Upper lobe of right lung (tissue), 1 donor: ENCODE measurements around the gene ENOX1. TPM values are rescaled to one million over a fixed set of nuclear protein-coding genes. Genes with fewer than 3 reads are reported as not detected.

Source experiments
- ATAC-seq: fragments of 200-7000 bp; cut with Tn5 transposase; one replicate; pipeline ENCODE4 v1.9.1; 2020; ENCODE audit warnings: mild to moderate bottlenecking, moderate library complexity
- DNase-seq: peaks from one replicate; pipeline ENCODE4 v3.0.0-alpha.2; 2020
- H3K27ac ChIP-seq: fragments of 200-600 bp; one replicate; pipeline ENCODE4 v1.8.0; 2022
- H3K27me3 ChIP-seq: fragments of 200-600 bp; one replicate; pipeline ENCODE4 v1.8.0; 2022; ENCODE audit warnings: mild to moderate bottlenecking
- H3K36me3 ChIP-seq: fragments of 200-600 bp; one replicate; pipeline ENCODE4 v1.8.0; 2022
- H3K4me1 ChIP-seq: fragments of 200-600 bp; one replicate; pipeline ENCODE4 v1.8.0; 2022
- H3K4me3 ChIP-seq: fragments of 200-600 bp; one replicate; pipeline ENCODE4 v1.8.0; 2022; ENCODE audit warnings: mild to moderate bottlenecking
- H3K9me3 ChIP-seq: fragments of 200-600 bp; one replicate; pipeline ENCODE4 v1.8.0; 2022
- intact Hi-C: fragments of 100-400 bp; cut with DNase I; formaldehyde crosslinking; loops from one replicate; pipeline ENCODE4 v1.11.0; 2022
- total RNA-seq: library from RNA; stranded (reverse); fragmentation: NEBNext Ultra II Directional; extraction: Animal tissue kit (Norgen Biotek cat#: 25700); gene quantifications from one replicate; pipeline ENCODE4 v1.2.1, GENCODE V29; 2021
- TF ChIP-seq, protein P1 (sequence below): fragments of 200-600 bp; IDR thresholded peaks from one replicate; pipeline ENCODE4 v1.8.0; 2022; ENCODE audit warnings: antibody characterized with exemption
- donor health status: DM: no; HTN: yes; CAD: no; lungs with severe emphysema.

The ENOX1 gene
- total RNA-seq, 1 donor from 2014 or later, result 0.69 TPM

- Histone ChIP-seq H3K36me3 (no peaks in the 10 kb centered on the region), H3K4me1 (no peaks in the 10 kb centered on the region), H3K27me3 (no peaks in the 10 kb centered on the region), H3K27ac (no peak overlapping the region), H3K9me3 (no peaks in the 10 kb centered on the region), H3K4me3 (no peak overlapping the region)
- intact Hi-C loops, result no loop called here
- DNase-seq (no peak), ATAC-seq (no peak)
- TF ChIP-seq, protein P1, sequence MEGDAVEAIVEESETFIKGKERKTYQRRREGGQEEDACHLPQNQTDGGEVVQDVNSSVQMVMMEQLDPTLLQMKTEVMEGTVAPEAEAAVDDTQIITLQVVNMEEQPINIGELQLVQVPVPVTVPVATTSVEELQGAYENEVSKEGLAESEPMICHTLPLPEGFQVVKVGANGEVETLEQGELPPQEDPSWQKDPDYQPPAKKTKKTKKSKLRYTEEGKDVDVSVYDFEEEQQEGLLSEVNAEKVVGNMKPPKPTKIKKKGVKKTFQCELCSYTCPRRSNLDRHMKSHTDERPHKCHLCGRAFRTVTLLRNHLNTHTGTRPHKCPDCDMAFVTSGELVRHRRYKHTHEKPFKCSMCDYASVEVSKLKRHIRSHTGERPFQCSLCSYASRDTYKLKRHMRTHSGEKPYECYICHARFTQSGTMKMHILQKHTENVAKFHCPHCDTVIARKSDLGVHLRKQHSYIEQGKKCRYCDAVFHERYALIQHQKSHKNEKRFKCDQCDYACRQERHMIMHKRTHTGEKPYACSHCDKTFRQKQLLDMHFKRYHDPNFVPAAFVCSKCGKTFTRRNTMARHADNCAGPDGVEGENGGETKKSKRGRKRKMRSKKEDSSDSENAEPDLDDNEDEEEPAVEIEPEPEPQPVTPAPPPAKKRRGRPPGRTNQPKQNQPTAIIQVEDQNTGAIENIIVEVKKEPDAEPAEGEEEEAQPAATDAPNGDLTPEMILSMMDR, result no peak
Observed at GRCh38 chr13:43444081-43444480, 342.7 kb downstream of the ENOX1 start.

DNA sequence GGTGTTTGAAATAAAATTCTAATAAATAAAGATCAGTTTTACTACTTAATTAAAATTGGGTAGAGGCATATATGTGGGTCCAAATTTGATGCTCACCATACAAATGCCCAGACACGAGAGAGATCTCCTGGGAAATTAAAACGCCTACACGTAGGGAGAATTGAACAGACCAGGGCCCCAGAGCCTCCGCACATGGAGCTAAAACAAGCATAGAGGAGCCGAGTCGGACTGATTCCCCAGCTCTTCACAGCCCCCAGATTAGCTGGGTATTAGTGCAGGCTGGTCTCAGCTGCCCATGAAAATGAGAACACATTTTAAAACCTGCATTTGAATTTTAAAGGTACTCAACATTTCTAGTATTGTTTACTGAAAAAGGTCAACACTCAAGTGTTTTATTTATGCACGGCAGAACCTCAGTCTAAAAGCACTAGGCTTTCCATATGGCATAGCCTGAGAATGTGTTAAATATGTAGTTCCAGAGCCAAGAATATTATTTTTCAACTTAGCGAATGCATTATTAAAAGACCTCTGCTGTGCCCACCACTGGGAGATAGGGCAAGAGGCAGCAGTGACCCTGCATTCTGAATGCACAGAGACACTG, 344.8 kb downstream of the ENOX1 start:
- TF ChIP-seq, protein P1, result no peak
- Histone ChIP-seq H3K27ac (no peak overlapping the region), H3K27me3 (no peaks in the 10 kb centered on the region), H3K4me1 (no peaks in the 10 kb centered on the region), H3K36me3 (no peaks in the 10 kb centered on the region), H3K4me3 (no peak overlapping the region), H3K9me3 (no peaks in the 10 kb centered on the region)
- DNase-seq (no peak), ATAC-seq (no peak)
- intact Hi-C loops, result no loop called here

DNA sequence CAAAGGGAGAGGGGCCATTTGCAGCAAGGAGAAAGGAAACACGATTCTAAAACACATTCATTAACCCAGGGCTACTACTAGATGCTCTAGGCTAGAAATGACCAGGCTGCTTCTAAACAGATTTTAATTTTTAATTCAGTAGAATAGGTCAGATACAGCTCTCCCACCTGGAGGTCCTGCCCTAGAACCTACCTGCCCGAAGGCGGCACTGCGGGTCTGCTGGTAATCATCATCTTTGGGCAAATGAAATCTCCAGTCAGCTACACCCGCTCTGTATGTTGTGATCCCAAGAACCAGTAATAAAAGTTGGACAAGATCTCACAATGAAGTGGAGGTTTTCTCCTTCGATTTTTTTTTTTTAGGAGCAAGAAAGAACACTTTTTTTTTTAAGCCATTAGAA, 345.3 kb downstream of the ENOX1 start:
- no peak for DNase-seq
- ATAC-seq, result no peak
- Histone ChIP-seq H3K9me3 (no peaks in the 10 kb centered on the region), H3K4me1 (no peaks in the 10 kb centered on the region), H3K27me3 (no peaks in the 10 kb centered on the region), H3K4me3 (no peak overlapping the region), H3K36me3 (no peaks in the 10 kb centered on the region), H3K27ac (no peak overlapping the region)
- intact Hi-C loops, result no loop called here
- TF ChIP-seq, protein P1, result no peak

DNA sequence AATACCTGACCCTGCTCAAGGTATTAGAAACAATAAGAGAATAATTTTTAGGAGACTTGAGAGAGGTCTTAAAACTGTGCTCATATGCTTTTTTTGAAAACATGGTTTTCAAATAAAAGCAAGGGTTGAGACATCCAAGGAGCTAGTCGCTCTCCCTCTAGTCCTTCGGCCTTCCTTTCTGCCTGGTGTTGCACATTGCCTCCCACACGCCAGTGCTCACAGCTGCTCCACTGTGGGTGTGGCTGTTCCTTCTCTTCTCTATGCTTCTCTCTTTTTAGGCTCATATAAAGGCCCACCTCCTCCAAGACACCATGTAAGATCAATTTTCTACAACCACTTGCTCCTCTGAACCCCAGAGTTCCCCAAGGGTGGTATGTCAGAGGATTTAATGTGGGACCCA, 352.6 kb downstream of the ENOX1 start:
- intact Hi-C loops, result no loop called here
- ATAC-seq (peak; percentile 72), DNase-seq (no peak)

DNA sequence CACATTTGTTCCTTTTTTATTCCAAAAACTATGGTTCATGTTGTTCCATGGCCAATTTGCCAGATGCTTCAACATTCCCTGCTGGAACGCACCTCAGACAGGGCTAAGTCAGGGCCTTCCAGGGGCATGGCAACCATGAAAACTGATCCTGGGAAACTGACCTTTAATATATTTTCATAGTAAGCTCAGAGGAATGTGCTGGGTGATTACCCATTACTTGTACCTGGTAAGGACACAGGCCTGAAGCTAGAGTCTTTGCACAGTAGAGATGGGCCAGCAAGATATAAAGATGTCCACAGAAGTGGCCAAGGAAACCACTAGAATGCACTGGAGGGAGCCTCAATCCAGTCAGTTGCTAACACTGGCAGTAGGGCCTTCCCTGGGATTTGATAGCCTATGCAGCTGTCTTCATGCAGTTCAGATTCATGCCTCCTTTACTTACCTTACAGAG, 353.1 kb downstream of the ENOX1 start:
- no peak for ATAC-seq
- intact Hi-C loops, result no loop called here
- DNase-seq, result no peak
- Histone ChIP-seq H3K4me1 (no peaks in the 10 kb centered on the region), H3K4me3 (no peak overlapping the region), H3K36me3 (no peaks in the 10 kb centered on the region), H3K27me3 (no peaks in the 10 kb centered on the region), H3K27ac (no peak overlapping the region), H3K9me3 (no peaks in the 10 kb centered on the region)
- TF ChIP-seq, protein P1, result no peak

More for the DNA sequence above, 352.6 kb downstream of the ENOX1 start:
- H3K27me3 ChIP-seq, result no peaks in the 10 kb centered on the region
- no peak overlapping the region for H3K27ac ChIP-seq
- no peak overlapping the region for H3K4me3 ChIP-seq
- H3K36me3 ChIP-seq, result no peaks in the 10 kb centered on the region
- TF ChIP-seq, protein P1, result no peak
- H3K9me3 ChIP-seq, result no peaks in the 10 kb centered on the region
- H3K4me1 ChIP-seq, result no peaks in the 10 kb centered on the region

DNA sequence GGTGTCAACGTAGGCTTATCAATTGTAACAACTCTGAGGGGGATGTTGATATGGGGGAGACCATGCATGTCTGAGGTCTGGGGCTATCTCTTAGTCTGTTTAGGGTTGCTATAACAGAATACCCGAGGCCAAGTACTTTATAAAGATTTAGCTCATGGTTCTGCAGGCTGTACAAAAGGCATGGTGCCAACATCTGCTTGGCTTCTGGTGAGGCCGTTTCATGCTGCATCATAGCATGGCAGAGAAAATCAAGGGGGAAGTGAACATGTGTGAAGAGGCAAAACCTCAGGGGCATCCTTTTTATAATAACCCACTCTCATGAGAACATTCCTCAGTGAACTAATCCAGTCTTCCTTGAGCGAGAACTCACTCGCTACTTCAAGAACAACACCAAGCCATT, 353.8 kb downstream of the ENOX1 start:
- no peaks in the 10 kb centered on the region for H3K27me3 ChIP-seq
- TF ChIP-seq, protein P1, result no peak
- no peaks in the 10 kb centered on the region for H3K4me1 ChIP-seq
- H3K9me3 ChIP-seq, result no peaks in the 10 kb centered on the region
- no peaks in the 10 kb centered on the region for H3K36me3 ChIP-seq
- H3K4me3 ChIP-seq, result no peak overlapping the region
- DNase-seq, result no peak
- no peak for ATAC-seq
- intact Hi-C loops, result no loop called here
- no peak overlapping the region for H3K27ac ChIP-seq
